Tongue (tissue), 2 donors: ENCODE results near the gene RAB36. TPM values are rescaled to one million over a fixed set of nuclear protein-coding genes. Genes with fewer than 3 reads are reported as not detected.

Source experiments
- DNase-seq: peaks from one replicate; pipeline ENCODE4 v3.0.0-alpha.2; 2015
- total RNA-seq: library from RNA; depleted of rRNA; stranded (reverse); fragments of >200 nt; gene quantifications from one replicate; pipeline ENCODE4 v1.2.3, GENCODE V29; 2014

The RAB36 gene
- total RNA-seq, 1 donor from 2014 or later: 3.4 TPM

- no peak for DNase-seq
These were observed 37.2 kb downstream of the RAB36 start for GRCh38 chr22:23182309-23183060.

GRCh38 chr22:23183061-23183698 lies 37.9 kb downstream of the RAB36 start:
- DNase-seq: peak; percentile 68

- no peak for DNase-seq
These were observed 39.0 kb downstream of the RAB36 start for GRCh38 chr22:23184100-23184763.

- DNase-seq: peak; percentile 41
These were observed 39.5 kb downstream of the RAB36 start for GRCh38 chr22:23184764-23185113.

GRCh38 chr22:23187211-23187610 lies 41.9 kb downstream of the RAB36 start:
- DNase-seq: no peak

- DNase-seq: no peak
These were observed 42.8 kb downstream of the RAB36 start for GRCh38 chr22:23187871-23188700.

- no peak for DNase-seq
These were observed 45.2 kb downstream of the RAB36 start for GRCh38 chr22:23190526-23190925.

GRCh38 chr22:23192133-23192532 lies 46.9 kb downstream of the RAB36 start:
- no peak for DNase-seq

GRCh38 chr22:23192558-23192957 lies 47.3 kb downstream of the RAB36 start:
- DNase-seq: no peak

GRCh38 chr22:23193196-23193827 lies 48.0 kb downstream of the RAB36 start:
- DNase-seq: no peak

GRCh38 chr22:23193882-23194281 lies 48.6 kb downstream of the RAB36 start:
- DNase-seq: no peak

- no peak for DNase-seq
These were observed 50.9 kb downstream of the RAB36 start for GRCh38 chr22:23196165-23196564.

- DNase-seq: no peak
These were observed 52.6 kb downstream of the RAB36 start for GRCh38 chr22:23197836-23198235.

GRCh38 chr22:23199159-23199558 lies 53.9 kb downstream of the RAB36 start:
- no peak for DNase-seq

GRCh38 chr22:23200898-23201297 lies 55.6 kb downstream of the RAB36 start:
- DNase-seq: no peak

GRCh38 chr22:23202812-23203451 lies 57.7 kb downstream of the RAB36 start:
- DNase-seq: no peak

GRCh38 chr22:23203452-23204124 lies 58.3 kb downstream of the RAB36 start:
- DNase-seq: no peak

- no peak for DNase-seq
These were observed 58.8 kb downstream of the RAB36 start for GRCh38 chr22:23204125-23204488.

- DNase-seq: peak; percentile 82
These were observed 59.4 kb downstream of the RAB36 start for GRCh38 chr22:23204541-23205157.

- peak; percentile 51 for DNase-seq
These were observed 60.2 kb downstream of the RAB36 start for GRCh38 chr22:23205339-23206049.
